ENCODE results near the gene LAD1. TPM values are rescaled to one million over a fixed set of nuclear protein-coding genes. Genes with fewer than 3 reads are reported as not detected.

Gene LAD1
- polyA plus RNA-seq, 6 donors from 2014 or later: not detected

DNA sequence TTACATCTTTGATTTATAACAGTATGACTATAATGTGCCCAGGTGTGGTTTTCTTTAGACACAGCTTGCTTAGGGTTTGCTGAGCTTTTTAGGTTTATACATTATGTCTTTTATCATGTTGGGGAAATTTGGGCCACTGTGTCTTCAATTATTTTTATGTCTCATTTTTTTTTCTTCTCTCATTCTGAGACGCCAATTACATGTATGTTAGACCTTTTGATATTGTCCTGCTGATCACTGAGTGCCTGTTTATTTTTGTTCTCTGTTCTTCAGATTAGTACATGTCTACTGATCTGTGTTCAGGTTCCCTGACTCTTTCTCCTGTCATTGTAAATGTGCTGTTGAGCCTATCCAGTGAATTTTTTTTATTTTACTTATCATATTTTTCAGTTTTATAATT lies 57.7 kb downstream of the LAD1 start:
- no peaks in the 10 kb centered on the region for H3K36me3 Mint-ChIP-seq
- peaks cover 0 to 8% (median 1%) of the 10 kb centered on the region in 7 donors for H3K9me3 Mint-ChIP-seq
- peaks cover 6 to 21% (median 20%) of the 10 kb centered on the region in 3 donors for H3K27me3 Mint-ChIP-seq
- H3K4me3 Mint-ChIP-seq: no peak overlapping the region
- no peak overlapping the region for H3K27ac Mint-ChIP-seq
- no peak for ATAC-seq (ENCODE audit: low read depth in 2 of 2)
- DNase-seq: no peak
- no peaks in the 10 kb centered on the region for H3K4me1 Mint-ChIP-seq

DNA sequence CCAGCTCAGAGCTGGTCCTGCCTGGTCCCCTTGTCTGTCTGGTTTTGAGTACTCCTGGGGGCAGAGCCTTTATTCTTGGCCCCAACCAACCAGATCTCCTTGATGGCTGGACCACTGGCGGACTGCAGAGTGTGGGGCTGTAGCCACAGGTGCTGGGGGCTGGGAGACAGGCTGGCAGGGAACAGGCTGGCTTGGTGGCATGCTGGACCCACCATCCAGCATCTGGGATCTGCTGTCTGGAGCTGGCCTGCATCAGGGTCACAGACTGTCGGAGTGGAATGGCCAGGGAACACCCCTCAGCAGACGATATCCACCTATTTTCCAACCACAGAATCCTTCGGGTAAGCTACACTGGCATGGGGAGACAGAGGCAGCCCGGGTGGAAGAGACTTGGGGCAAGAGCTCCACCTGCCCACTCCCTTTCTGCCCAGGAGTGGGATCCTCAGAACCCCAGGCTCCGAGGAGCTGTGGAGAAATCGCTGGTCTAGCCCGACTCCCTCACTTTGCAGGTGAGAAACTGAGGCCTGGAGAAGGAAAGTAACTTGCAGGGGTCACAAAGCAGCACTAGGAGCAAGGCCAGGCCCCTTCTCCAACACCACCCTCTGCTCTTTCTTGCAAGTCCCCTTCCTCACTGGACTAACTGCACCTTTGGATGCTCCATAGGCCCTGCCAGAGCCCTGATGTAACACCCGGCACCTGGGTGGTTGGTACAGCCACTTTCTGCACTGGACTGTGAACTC lies 62.2 kb downstream of the LAD1 start:
- Mint-ChIP-seq H3K9me3 (peaks cover 0 to 8% (median 1%) of the 10 kb centered on the region in 7 donors), H3K36me3 (no peaks in the 10 kb centered on the region), H3K27ac (no peak overlapping the region), H3K4me1 (no peaks in the 10 kb centered on the region), H3K4me3 (no peak overlapping the region), H3K27me3 (peaks cover 5 to 21% (median 6%) of the 10 kb centered on the region in 3 donors)
- DNase-seq: no peak
- no peak for ATAC-seq (ENCODE audit: low read depth in 2 of 2)

DNA sequence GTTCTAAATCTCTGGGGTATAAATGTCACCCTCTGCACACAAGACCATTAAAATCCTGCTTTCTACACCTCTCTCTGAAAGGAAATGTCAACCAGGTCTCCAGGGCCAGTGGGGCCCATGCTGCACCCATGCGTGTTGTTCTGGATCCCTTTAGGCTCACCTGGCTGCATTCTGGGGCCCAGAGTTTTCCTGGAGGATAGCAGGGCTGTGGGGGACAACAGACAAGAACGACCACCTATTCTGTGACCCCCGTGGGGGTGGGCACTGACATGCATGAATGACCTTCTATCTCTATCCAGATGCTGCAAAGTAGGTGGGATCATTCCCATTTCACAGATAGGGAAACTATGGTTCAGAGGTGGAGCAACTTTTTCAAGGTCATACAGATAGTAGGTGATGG lies 63.2 kb downstream of the LAD1 start:
- Mint-ChIP-seq H3K4me1 (no peaks in the 10 kb centered on the region), H3K9me3 (peaks cover 0 to under 1% (median 0%) of the 10 kb centered on the region in 7 donors), H3K36me3 (no peaks in the 10 kb centered on the region), H3K27me3 (peaks cover 0 to 16% (median 5%) of the 10 kb centered on the region in 3 donors), H3K4me3 (no peak overlapping the region), H3K27ac (no peak overlapping the region)
- DNase-seq (no peak), ATAC-seq (ENCODE audit: low read depth in 2 of 2) (no peak)

DNA sequence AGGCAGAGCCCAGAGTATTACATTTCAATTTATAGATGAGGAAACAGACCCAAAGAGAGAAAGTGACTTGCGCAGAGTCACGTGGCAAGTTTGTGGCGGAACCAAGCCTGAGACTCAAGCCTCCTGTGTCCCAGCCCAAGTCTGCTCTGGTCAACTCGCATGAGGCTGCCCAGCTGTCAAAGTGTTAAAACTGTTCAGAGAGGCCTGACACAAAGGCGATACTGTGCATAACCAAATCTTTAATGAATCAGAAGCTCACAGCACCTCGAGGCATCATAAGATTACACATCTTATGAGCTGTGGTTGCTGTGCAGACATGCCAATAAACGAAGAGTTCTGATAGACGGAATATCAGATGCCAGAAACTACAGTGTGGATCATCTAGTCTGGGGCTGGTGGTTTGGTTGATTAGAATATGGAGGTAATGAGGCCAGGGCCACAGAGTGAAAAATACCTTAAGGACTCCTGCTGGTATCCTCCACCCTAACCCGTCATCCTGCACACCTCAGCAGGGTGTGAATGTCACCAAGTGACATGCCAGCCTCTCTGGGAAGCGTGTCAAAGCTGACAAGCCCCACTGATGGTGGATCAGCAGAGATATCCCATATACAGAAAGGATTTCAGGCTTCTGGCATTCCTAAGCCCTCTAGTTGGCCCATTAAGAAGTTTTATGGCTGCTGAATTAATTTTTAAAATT lies 63.8 kb downstream of the LAD1 start:
- Mint-ChIP-seq H3K4me3 (no peak overlapping the region), H3K36me3 (no peaks in the 10 kb centered on the region), H3K27ac (no peak overlapping the region), H3K27me3 (peaks cover 4 to 16% (median 5%) of the 10 kb centered on the region in 3 donors), H3K9me3 (no peaks in the 10 kb centered on the region), H3K4me1 (no peaks in the 10 kb centered on the region)
- DNase-seq (no peak), ATAC-seq (ENCODE audit: low read depth in 2 of 2) (no peak)

DNA sequence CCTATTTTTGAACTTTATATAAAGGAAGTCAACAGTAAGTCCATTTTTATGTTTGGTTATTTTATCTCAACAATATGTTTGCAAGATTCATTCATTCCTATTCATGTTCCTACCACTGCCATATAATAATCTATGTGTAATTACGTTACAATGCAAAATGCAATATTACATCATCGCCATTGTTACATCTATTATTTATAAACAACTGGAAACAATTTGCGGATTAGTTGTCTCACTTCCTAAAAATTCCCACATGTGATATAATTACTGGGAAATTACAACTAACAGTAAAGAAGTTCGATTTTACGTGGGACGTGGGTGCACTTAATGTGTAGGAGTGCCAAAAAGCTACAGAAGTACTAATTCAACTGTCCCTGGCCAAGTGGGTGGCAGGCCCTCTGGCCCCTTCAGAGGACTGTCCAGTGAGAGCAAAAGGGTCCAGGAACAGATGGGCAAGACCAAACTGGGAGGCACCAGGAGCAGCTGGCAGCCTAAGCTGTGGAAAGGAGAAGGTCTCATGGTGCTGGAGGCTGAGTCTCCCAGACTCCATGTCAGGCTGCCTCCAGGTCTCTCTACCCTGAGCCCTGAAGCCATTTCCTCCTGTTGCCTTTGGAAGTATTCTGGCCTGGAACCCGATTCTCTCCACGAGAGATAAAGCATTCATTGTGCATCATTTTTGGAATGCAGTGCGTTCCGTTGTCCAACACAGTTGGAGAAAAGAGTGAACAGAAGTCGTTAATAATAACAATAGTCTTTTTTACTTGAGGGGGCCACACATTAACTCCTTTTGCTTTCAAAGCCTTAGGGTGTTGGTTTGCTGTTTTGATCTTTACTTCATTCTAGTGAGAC lies 64.6 kb downstream of the LAD1 start:
- DNase-seq: no peak
- Mint-ChIP-seq H3K4me3 (no peak overlapping the region), H3K27me3 (peaks cover 5 to 16% (median 12%) of the 10 kb centered on the region in 3 donors), H3K9me3 (no peaks in the 10 kb centered on the region), H3K36me3 (no peaks in the 10 kb centered on the region), H3K27ac (no peak overlapping the region), H3K4me1 (no peaks in the 10 kb centered on the region)
- no peak for ATAC-seq (ENCODE audit: low read depth in 2 of 2)

DNA sequence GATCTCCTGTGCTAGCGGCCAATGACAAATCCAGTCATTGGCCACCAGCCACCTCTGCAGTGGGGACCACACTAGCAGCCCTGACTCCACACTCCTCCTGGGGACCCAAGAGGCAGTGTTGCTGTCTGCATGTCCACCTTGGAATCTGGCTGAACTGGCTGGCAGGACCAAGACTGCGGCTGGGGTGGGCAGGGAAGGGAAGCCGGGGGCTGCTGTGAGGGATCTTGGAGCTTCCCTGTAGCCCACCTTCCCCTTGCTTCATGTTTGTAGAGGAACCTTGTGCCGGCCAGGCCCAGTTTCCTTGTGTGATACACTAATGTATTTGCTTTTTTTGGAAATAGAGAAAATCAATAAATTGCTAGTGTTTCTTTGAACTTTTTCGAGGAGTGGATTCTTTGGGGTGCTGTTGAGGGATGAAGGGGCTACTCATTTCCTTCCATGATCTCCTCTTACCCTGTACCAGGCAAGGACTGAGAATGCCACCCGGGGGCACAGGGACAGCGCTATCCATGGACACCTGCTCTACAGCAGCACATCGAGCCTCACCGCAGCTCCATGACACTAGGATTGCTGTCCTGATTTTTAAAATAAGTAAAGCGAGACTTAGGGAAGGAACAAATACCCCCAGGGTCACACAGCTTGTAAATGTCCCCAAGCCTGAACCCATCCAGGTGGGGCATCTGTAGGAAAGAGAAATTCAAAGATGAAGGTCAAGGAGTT lies 66.3 kb downstream of the LAD1 start:
- H3K9me3 Mint-ChIP-seq: no peaks in the 10 kb centered on the region

GRCh38 chr1:201332021-201332420 lies 67.1 kb downstream of the LAD1 start:
- Mint-ChIP-seq H3K36me3 (no peaks in the 10 kb centered on the region), H3K27ac (no peak overlapping the region), H3K9me3 (no peaks in the 10 kb centered on the region), H3K4me1 (no peaks in the 10 kb centered on the region), H3K4me3 (no peak overlapping the region), H3K27me3 (peaks cover 4 to 14% (median 4%) of the 10 kb centered on the region in 3 donors)
- ATAC-seq (ENCODE audit: low read depth in 2 of 2) (no peak), DNase-seq (no peak)

More for the DNA sequence above, 66.3 kb downstream of the LAD1 start:
- Mint-ChIP-seq H3K27me3 (peaks cover 4 to 13% (median 8%) of the 10 kb centered on the region in 3 donors), H3K36me3 (no peaks in the 10 kb centered on the region), H3K4me1 (no peaks in the 10 kb centered on the region), H3K4me3 (no peak overlapping the region), H3K27ac (no peak overlapping the region)
- DNase-seq (no peak), ATAC-seq (ENCODE audit: low read depth in 2 of 2) (no peak)

- no peaks in the 10 kb centered on the region for H3K4me1 Mint-ChIP-seq
- H3K27ac Mint-ChIP-seq: no peak overlapping the region
- ATAC-seq (ENCODE audit: low read depth in 2 of 2) (no peak), DNase-seq (no peak)
- peaks cover 4 to 22% (median 13%) of the 10 kb centered on the region in 3 donors for H3K27me3 Mint-ChIP-seq
- H3K36me3 Mint-ChIP-seq: no peaks in the 10 kb centered on the region
- H3K9me3 Mint-ChIP-seq: no peaks in the 10 kb centered on the region
- H3K4me3 Mint-ChIP-seq: no peak overlapping the region
Measured at GRCh38 chr1:201331166-201331565, 68.0 kb downstream of the LAD1 start.

Other genes starting within 250 kb of the LAD1 start
- 10 to 100 TPM; 24.6 to 43.5 (median 31.4) TPM for gene TMEM9, start 244.8 kb downstream of the LAD1 start, polyA plus RNA-seq (ENCODE audit: low read depth in 6 of 6)
- gene IGFN1, start 208.5 kb downstream of the LAD1 start, polyA plus RNA-seq (ENCODE audit: low read depth in 6 of 6): not detected
- gene PKP1, start 115.8 kb downstream of the LAD1 start, polyA plus RNA-seq (ENCODE audit: low read depth in 6 of 6): not detected
- gene TNNT2, start 21.6 kb downstream of the LAD1 start, polyA plus RNA-seq (ENCODE audit: low read depth in 6 of 6): not detected
- gene TNNI1, start 22.4 kb upstream of the LAD1 start, polyA plus RNA-seq (ENCODE audit: low read depth in 6 of 6): not detected
- gene PHLDA3, start 69.9 kb upstream of the LAD1 start, polyA plus RNA-seq (ENCODE audit: low read depth in 6 of 6): 1 to 10 TPM in 1 of 6 donors, not detected in 5; 1.1 TPM
- 10 to 100 TPM; 25.4 to 35.4 (median 27.8) TPM for gene CSRP1, start 107.8 kb upstream of the LAD1 start, polyA plus RNA-seq (ENCODE audit: low read depth in 6 of 6)
- 1 to 10 TPM in 3 of 6 donors, under 1 TPM in 3; 0.15 to 3.1 (median 1.0) TPM for gene NAV1, start 139.8 kb upstream of the LAD1 start, polyA plus RNA-seq (ENCODE audit: low read depth in 6 of 6)

Measured in naive B cell (primary cell).